Hepatocyte (in vitro differentiated cells): ENCODE data around the gene NUP214.

ENCODE experiments used
- CTCF ChIP-seq: fragments of 200-600 bp; sonication (generic); IDR thresholded peaks from 2 replicates; pipeline ENCODE4 v1.5.1; 2016; ENCODE audit warnings: antibody characterized with exemption, mild to moderate bottlenecking; ENCODE audit not compliant: poor library complexity
- EZH2 ChIP-seq: fragments of 200-600 bp; sonication (generic); IDR thresholded peaks from 2 replicates; pipeline ENCODE4 v1.6.1; 2016; ENCODE audit warnings: antibody characterized with exemption, mild to moderate bottlenecking, borderline replicate concordance
- EZH2phosphoT487 ChIP-seq: fragments of 200-600 bp; sonication (generic); IDR thresholded peaks from one replicate; pipeline ENCODE4 v1.6.1; 2018; ENCODE audit warnings: antibody characterized with exemption, mild to moderate bottlenecking, low read depth, moderate library complexity; ENCODE audit not compliant: unreplicated experiment, severe bottlenecking

- no peak for TF ChIP-seq CTCF
- TF ChIP-seq EZH2phosphoT487 = no peak
- no peak for TF ChIP-seq EZH2
These were observed 29.6 kb upstream of the NUP214 start for GRCh38 chr9:131095666-131096268.
